Stimulated activated naive CD8-positive, alpha-beta T cell treated with anti-CD3 and anti-CD28 coated beads, Interleukin-15, Interleukin-2, amounts not matched to agents 100 ng/mL and 50 ng/mL, for 24 hours (primary cell): ENCODE data around the gene CIROP.

ENCODE experiments used
- H3K27ac Mint-ChIP-seq: one replicate; pipeline ENCODE4 v1.8.0; 2021; ENCODE audit warnings: mild to moderate bottlenecking, mixed read lengths
- H3K27me3 Mint-ChIP-seq: one replicate; pipeline ENCODE4 v1.8.0; 2021; ENCODE audit warnings: mixed read lengths
- H3K36me3 Mint-ChIP-seq: one replicate; pipeline ENCODE4 v1.8.0; 2021; ENCODE audit warnings: low read depth, mixed read lengths
- H3K4me1 Mint-ChIP-seq: one replicate; pipeline ENCODE4 v1.8.0; 2021; ENCODE audit warnings: low read depth, mixed read lengths
- H3K4me3 Mint-ChIP-seq: one replicate; pipeline ENCODE4 v1.8.0; 2021; ENCODE audit warnings: mild to moderate bottlenecking, mixed read lengths
- H3K9me3 Mint-ChIP-seq: one replicate; pipeline ENCODE4 v1.8.0; 2021; ENCODE audit warnings: mixed read lengths

Gene CIROP

DNA sequence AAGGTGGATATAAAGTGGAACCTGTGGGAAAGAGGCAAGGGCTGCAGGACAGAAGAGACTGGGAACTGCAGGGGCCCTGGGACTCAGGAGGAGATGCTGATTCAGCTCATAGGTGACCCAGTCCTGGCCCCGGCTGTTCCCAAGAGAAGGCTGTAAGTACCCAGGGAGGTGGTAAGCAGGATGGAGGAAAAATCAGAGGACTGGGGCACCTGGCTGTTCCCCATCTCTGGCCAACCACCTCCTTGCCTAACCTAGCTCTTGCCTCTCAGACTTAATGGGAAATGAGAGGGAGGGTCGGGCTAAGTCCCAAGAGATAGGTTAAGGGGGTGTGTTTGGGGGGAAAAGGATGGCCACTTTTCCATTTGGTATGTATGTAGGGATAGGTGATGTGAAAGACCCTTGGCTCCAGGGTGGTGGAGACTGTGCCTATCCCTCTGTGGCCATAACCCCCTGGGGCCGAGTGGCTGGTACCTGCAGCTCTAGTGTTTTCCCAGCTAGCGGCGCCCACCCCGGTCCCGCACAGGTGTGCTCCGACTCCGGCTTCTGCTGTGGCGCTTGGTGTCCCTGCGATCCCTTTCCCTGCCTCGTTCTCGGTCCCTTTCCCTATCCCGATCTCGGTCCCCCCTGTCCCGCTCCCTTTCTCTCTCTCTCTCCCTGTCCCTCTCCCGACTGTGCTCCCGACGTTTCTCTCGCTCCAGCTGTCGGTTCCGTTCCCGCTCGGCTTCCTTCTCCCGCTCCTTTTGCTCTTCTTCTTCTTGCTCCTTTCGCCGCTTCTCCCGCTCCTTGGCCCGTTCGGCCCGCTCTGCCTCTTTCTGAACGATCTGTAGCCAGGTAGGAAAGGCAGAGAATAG lies 45.9 kb downstream of the CIROP start:
- H3K9me3 Mint-ChIP-seq, result no peaks in the 10 kb centered on the region
- H3K4me3 Mint-ChIP-seq, result no peak overlapping the region
- peaks cover 19% of the 10 kb centered on the region for H3K4me1 Mint-ChIP-seq
- H3K27ac Mint-ChIP-seq, result no peak overlapping the region
- H3K36me3 Mint-ChIP-seq, result peaks cover 44% of the 10 kb centered on the region
- peaks cover 5% of the 10 kb centered on the region for H3K27me3 Mint-ChIP-seq

GRCh38 chr14:23057757-23058653 lies 46.8 kb downstream of the CIROP start:
- Mint-ChIP-seq H3K9me3 (no peaks in the 10 kb centered on the region), H3K4me3 (peak overlapping the region; percentile 77), H3K27ac (no peak overlapping the region), H3K36me3 (peaks cover 35% of the 10 kb centered on the region), H3K4me1 (peaks cover 19% of the 10 kb centered on the region), H3K27me3 (peaks cover 5% of the 10 kb centered on the region)

DNA sequence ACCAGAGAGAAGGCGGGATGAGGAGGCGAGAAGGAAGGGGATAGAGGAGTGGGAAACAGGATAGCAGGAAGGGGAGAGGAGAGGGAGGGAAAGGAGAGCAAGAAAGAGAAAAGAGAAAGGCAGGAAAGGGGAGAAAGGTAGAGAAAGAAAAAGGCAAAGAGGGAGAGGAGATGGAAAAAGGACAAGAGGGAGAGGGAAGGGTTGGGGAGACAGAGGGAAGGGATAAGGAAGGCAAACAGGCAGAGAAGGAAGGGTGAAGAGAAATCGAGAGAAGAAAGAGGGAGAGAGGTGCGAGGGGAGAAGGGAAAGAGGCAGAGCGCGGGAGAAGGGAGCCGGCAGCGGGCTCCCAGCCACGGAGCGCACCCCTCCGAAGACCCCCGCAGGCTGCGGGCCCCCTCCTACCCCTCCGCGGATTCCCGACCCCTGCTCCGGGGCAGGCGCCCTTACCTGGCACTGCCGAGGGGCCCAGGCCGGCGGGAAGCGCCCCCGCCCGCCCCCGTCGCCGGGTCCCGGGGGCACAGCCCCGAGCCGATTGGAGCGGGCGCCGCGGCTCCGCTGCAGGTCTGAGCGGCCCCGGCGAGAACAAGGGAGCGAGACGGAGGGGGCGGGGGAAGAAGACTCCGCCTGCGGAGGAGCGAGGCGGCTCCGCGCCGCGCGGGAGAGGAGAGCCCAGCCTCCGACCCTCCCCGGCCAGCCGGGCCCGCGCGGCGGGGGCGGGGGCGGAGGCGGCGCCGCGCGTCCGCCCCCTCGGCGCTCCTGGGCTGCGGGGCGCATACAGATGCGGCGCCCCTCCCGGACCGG lies 47.6 kb downstream of the CIROP start, which contains the start of gene CDH24:
CDH24 (minus strand) TSS at position 565 of the 801 bp plus-strand sequence. CDS start 1,787 bp downstream, outside the sequence.
- H3K36me3 Mint-ChIP-seq, result peaks cover 27% of the 10 kb centered on the region
- no peak within 1 kb of the TSS for H3K27ac Mint-ChIP-seq

GRCh38 chr14:23056145-23056955 lies 48.4 kb downstream of the CIROP start:
- peaks cover 5% of the 10 kb centered on the region for H3K27me3 Mint-ChIP-seq
- no peaks in the 10 kb centered on the region for H3K9me3 Mint-ChIP-seq
- no peak overlapping the region for H3K27ac Mint-ChIP-seq
- H3K4me1 Mint-ChIP-seq, result peaks cover 19% of the 10 kb centered on the region
- H3K4me3 Mint-ChIP-seq, result peak overlapping the region; percentile 69
- peaks cover 23% of the 10 kb centered on the region for H3K36me3 Mint-ChIP-seq

More for the DNA sequence above, 47.6 kb downstream of the CIROP start, which contains the start of gene CDH24:
- Mint-ChIP-seq H3K4me3 (peak within 1 kb of the TSS; percentile 77), H3K4me1 (peaks cover 19% of the 10 kb centered on the region), H3K27me3 (peaks cover 5% of the 10 kb centered on the region), H3K9me3 (no peaks in the 10 kb centered on the region)

GRCh38 chr14:23055621-23056144 lies 49.1 kb downstream of the CIROP start:
- H3K27ac Mint-ChIP-seq, result no peak overlapping the region
- peaks cover 17% of the 10 kb centered on the region for H3K36me3 Mint-ChIP-seq
- H3K4me3 Mint-ChIP-seq, result peak overlapping the region; percentile 69
- peaks cover 19% of the 10 kb centered on the region for H3K4me1 Mint-ChIP-seq
- no peaks in the 10 kb centered on the region for H3K9me3 Mint-ChIP-seq
- peaks cover 5% of the 10 kb centered on the region for H3K27me3 Mint-ChIP-seq

GRCh38 chr14:23055147-23055550 lies 49.6 kb downstream of the CIROP start:
- no peak overlapping the region for H3K4me3 Mint-ChIP-seq

GRCh38 chr14:23054000-23054811 lies 50.6 kb downstream of the CIROP start:
- H3K9me3 Mint-ChIP-seq, result no peaks in the 10 kb centered on the region
- peaks cover 7% of the 10 kb centered on the region for H3K36me3 Mint-ChIP-seq
- H3K27me3 Mint-ChIP-seq, result peaks cover 5% of the 10 kb centered on the region
- peaks cover 19% of the 10 kb centered on the region for H3K4me1 Mint-ChIP-seq
- no peak overlapping the region for H3K27ac Mint-ChIP-seq
- no peak overlapping the region for H3K4me3 Mint-ChIP-seq

More at GRCh38 chr14:23055147-23055550, 49.6 kb downstream of the CIROP start:
- Mint-ChIP-seq H3K9me3 (no peaks in the 10 kb centered on the region), H3K27me3 (peaks cover 5% of the 10 kb centered on the region), H3K27ac (no peak overlapping the region), H3K4me1 (peaks cover 19% of the 10 kb centered on the region), H3K36me3 (peaks cover 13% of the 10 kb centered on the region)

DNA sequence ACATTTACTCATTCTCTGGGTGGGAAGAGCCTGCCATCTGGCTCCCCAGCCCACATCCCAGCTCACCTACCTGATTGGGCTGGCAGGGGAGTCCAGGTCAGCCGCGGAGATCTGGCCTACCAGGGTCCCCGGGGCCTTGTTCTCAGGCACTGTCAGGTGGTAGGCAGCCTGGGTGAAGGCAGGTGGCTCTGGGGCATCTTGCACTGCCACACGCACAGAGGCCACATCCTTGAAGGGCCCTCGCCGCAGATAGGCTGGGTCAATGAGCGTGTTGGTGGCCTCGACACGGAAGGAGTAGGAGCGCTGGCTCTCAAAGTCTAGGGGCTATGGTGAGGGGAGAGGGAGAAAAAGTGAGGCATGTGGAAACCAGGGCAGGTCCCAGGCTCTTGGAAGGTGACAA lies 51.4 kb downstream of the CIROP start:
- peaks cover 5% of the 10 kb centered on the region for H3K27me3 Mint-ChIP-seq

GRCh38 chr14:23052671-23053070 lies 52.1 kb downstream of the CIROP start:
- H3K9me3 Mint-ChIP-seq, result no peaks in the 10 kb centered on the region
- no peak overlapping the region for H3K27ac Mint-ChIP-seq
- no peak overlapping the region for H3K4me3 Mint-ChIP-seq
- H3K27me3 Mint-ChIP-seq, result peaks cover 5% of the 10 kb centered on the region
- H3K4me1 Mint-ChIP-seq, result peaks cover 13% of the 10 kb centered on the region
- no peaks in the 10 kb centered on the region for H3K36me3 Mint-ChIP-seq

More for the DNA sequence above, 51.4 kb downstream of the CIROP start:
- Mint-ChIP-seq H3K9me3 (no peaks in the 10 kb centered on the region), H3K36me3 (peaks cover 4% of the 10 kb centered on the region), H3K27ac (no peak overlapping the region), H3K4me1 (peaks cover 19% of the 10 kb centered on the region), H3K4me3 (no peak overlapping the region)

DNA sequence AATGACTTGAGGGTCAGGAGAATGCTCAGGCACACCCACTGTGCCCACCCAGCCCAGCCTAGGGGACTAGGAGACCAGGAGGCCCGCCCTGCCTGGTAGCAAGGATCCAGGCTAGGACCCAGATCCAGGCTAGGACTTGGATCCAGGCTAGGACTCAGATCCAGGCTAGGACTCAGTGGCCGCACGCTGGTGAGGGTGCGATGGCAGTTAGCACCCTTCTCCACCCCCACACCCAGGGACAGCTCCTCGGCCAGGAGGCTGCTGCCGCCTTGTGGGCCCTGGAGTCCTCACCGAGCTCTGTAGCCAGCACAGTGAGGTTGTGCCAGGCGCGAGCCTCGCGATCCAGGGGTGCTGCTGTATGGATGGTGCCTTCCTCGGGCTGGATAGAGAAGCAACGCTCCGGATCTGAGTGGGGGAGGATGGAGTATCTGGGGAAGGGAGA lies 52.6 kb downstream of the CIROP start:
- H3K36me3 Mint-ChIP-seq, result no peaks in the 10 kb centered on the region
- H3K27ac Mint-ChIP-seq, result no peak overlapping the region
- no peaks in the 10 kb centered on the region for H3K9me3 Mint-ChIP-seq
- peaks cover 5% of the 10 kb centered on the region for H3K27me3 Mint-ChIP-seq
- H3K4me3 Mint-ChIP-seq, result no peak overlapping the region
- H3K4me1 Mint-ChIP-seq, result peaks cover 13% of the 10 kb centered on the region

DNA sequence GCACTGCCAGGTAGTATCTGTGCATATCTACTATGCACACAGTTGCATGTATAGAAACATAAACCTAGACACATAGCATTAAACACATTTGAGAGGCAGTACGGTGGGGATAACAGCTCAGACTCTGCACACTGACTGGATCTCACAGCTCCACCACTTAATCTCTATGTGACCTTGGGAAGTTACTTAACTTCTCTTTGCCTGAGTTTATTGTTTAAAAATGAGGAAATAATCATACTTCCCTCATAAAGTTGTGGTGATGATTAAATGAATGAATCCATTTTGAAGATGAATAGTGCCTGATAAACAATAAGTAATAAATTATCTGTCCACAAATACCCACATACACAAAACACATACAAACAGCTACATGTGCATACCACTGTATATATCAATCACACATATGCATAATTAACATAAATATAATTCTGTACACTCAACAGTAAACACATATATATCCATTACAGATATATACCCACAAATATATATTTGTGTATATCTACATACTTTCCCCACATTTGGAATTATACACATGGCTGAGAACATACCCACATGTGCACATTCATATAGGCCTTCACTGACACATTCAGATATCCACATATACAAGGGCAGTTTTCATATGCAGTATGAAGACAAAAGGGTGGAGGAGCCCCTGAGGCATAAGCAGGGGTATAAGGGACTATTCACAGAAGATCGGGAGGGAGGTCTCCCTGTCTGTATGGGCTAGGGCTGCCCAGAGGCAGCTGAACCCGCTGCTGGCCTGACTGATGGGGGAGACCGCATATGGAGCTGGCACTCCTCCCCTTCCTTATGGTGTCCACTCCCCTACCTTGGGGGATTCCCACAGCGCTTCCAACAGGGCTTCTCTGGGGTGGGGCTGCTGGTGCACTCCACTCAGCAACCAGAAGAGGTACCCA lies 53.4 kb downstream of the CIROP start:
- Mint-ChIP-seq H3K27ac (no peak overlapping the region), H3K4me1 (peaks cover 6% of the 10 kb centered on the region), H3K36me3 (no peaks in the 10 kb centered on the region), H3K27me3 (peaks cover 2% of the 10 kb centered on the region), H3K4me3 (no peak overlapping the region), H3K9me3 (no peaks in the 10 kb centered on the region)
